ENCODE data around the gene C4A. TPM values are rescaled to one million over a fixed set of nuclear protein-coding genes. Genes with fewer than 3 reads are reported as not detected.
"Not testable (repeated sequence)": the region's sequence is repeated elsewhere in the genome, so short reads cannot be mapped to it uniquely, and the experiment has no call there.

C4A gene
- total RNA-seq, 1 experiment from 2014 or later: 2.2 TPM

- H4K20me1 ChIP-seq (ENCODE audit: low read length); BruUV-seq (replicated peaks); H3K36me3 ChIP-seq (ENCODE audit: low read depth, low read length); intact Hi-C loops (cut with micrococcal nuclease); H3K27me3 ChIP-seq (ENCODE audit: low read length); H3K4me3 ChIP-seq (ENCODE audit: low read length); H3K9ac ChIP-seq (ENCODE audit: low read length); H3K27ac ChIP-seq (ENCODE audit: low read length); H3F3A ChIP-seq (ENCODE audit: low read length, unreplicated experiment); ATAC-seq; DNase-seq; CTCF ChIA-PET; H3K79me2 ChIP-seq (ENCODE audit: low read length); H2AFZ ChIP-seq (ENCODE audit: low read length); H3K4me2 ChIP-seq (ENCODE audit: low read length); POLR2A ChIA-PET (ENCODE audit: unreplicated experiment); H3K9me3 ChIP-seq (ENCODE audit: low read length); H3K4me1 ChIP-seq (ENCODE audit: insufficient read depth, low read length); H3K9me2 ChIP-seq (replicated peaks; ENCODE audit: low read length): not testable (repeated sequence)
These were observed 20.9 kb downstream of the C4A start for GRCh38 chr6:32002546-32003268.

GRCh38 chr6:32003301-32003700, 21.4 kb downstream of the C4A start:
- POLR2A ChIA-PET (ENCODE audit: unreplicated experiment); H3K9me2 ChIP-seq (replicated peaks; ENCODE audit: low read length); BruUV-seq (replicated peaks): not testable (repeated sequence)

GRCh38 chr6:32004393-32004792, 22.5 kb downstream of the C4A start:
- BruUV-seq (replicated peaks); H3K4me3 ChIP-seq (ENCODE audit: low read length); CTCF ChIA-PET; H3K79me2 ChIP-seq (ENCODE audit: low read length); H3K4me2 ChIP-seq (ENCODE audit: low read length); H3K9me2 ChIP-seq (replicated peaks; ENCODE audit: low read length); POLR2A ChIA-PET (ENCODE audit: unreplicated experiment); H2AFZ ChIP-seq (ENCODE audit: low read length); H3K4me1 ChIP-seq (ENCODE audit: insufficient read depth, low read length); H3K9me3 ChIP-seq (ENCODE audit: low read length); H3K36me3 ChIP-seq (ENCODE audit: low read depth, low read length); H3K27me3 ChIP-seq (ENCODE audit: low read length); H3F3A ChIP-seq (ENCODE audit: low read length, unreplicated experiment); ATAC-seq; intact Hi-C loops (cut with micrococcal nuclease); H3K9ac ChIP-seq (ENCODE audit: low read length); DNase-seq; H3K27ac ChIP-seq (ENCODE audit: low read length); H4K20me1 ChIP-seq (ENCODE audit: low read length): not testable (repeated sequence)

More at GRCh38 chr6:32003301-32003700, 21.4 kb downstream of the C4A start:
- H4K20me1 ChIP-seq (ENCODE audit: low read length); intact Hi-C loops (cut with micrococcal nuclease); H3K4me3 ChIP-seq (ENCODE audit: low read length); H3F3A ChIP-seq (ENCODE audit: low read length, unreplicated experiment); H3K27me3 ChIP-seq (ENCODE audit: low read length); H3K4me2 ChIP-seq (ENCODE audit: low read length); H3K79me2 ChIP-seq (ENCODE audit: low read length); H3K4me1 ChIP-seq (ENCODE audit: insufficient read depth, low read length); H3K27ac ChIP-seq (ENCODE audit: low read length); H3K9ac ChIP-seq (ENCODE audit: low read length); CTCF ChIA-PET; H3K9me3 ChIP-seq (ENCODE audit: low read length); H3K36me3 ChIP-seq (ENCODE audit: low read depth, low read length); DNase-seq; ATAC-seq; H2AFZ ChIP-seq (ENCODE audit: low read length): not testable (repeated sequence)

- H3K9ac ChIP-seq (ENCODE audit: low read length); H3K27ac ChIP-seq (ENCODE audit: low read length); H3K27me3 ChIP-seq (ENCODE audit: low read length); H3K4me2 ChIP-seq (ENCODE audit: low read length); H3K36me3 ChIP-seq (ENCODE audit: low read depth, low read length); H3K4me3 ChIP-seq (ENCODE audit: low read length); BruUV-seq (replicated peaks); DNase-seq; CTCF ChIA-PET; H3K79me2 ChIP-seq (ENCODE audit: low read length); intact Hi-C loops (cut with micrococcal nuclease); H3F3A ChIP-seq (ENCODE audit: low read length, unreplicated experiment); H3K4me1 ChIP-seq (ENCODE audit: insufficient read depth, low read length); H2AFZ ChIP-seq (ENCODE audit: low read length); H3K9me3 ChIP-seq (ENCODE audit: low read length); H4K20me1 ChIP-seq (ENCODE audit: low read length); POLR2A ChIA-PET (ENCODE audit: unreplicated experiment); H3K9me2 ChIP-seq (replicated peaks; ENCODE audit: low read length): not testable (repeated sequence)
- ATAC-seq: peak; percentile 41
These were observed 23.1 kb downstream of the C4A start for GRCh38 chr6:32004864-32005537.

- POLR2A ChIA-PET (ENCODE audit: unreplicated experiment); CTCF ChIA-PET; H3K27me3 ChIP-seq (ENCODE audit: low read length); H3K27ac ChIP-seq (ENCODE audit: low read length); H3K4me3 ChIP-seq (ENCODE audit: low read length); H3F3A ChIP-seq (ENCODE audit: low read length, unreplicated experiment); BruUV-seq (replicated peaks); H3K4me1 ChIP-seq (ENCODE audit: insufficient read depth, low read length); ATAC-seq; H3K36me3 ChIP-seq (ENCODE audit: low read depth, low read length); H3K9me2 ChIP-seq (replicated peaks; ENCODE audit: low read length); H3K9me3 ChIP-seq (ENCODE audit: low read length); H3K4me2 ChIP-seq (ENCODE audit: low read length); H3K79me2 ChIP-seq (ENCODE audit: low read length); H3K9ac ChIP-seq (ENCODE audit: low read length); H4K20me1 ChIP-seq (ENCODE audit: low read length); DNase-seq; H2AFZ ChIP-seq (ENCODE audit: low read length); intact Hi-C loops (cut with micrococcal nuclease): not testable (repeated sequence)
These were observed 23.7 kb downstream of the C4A start for GRCh38 chr6:32005538-32005880.

GRCh38 chr6:32005991-32006529, 24.2 kb downstream of the C4A start:
- H3K79me2 ChIP-seq (ENCODE audit: low read length); H2AFZ ChIP-seq (ENCODE audit: low read length); H3K9me2 ChIP-seq (replicated peaks; ENCODE audit: low read length); H3K27me3 ChIP-seq (ENCODE audit: low read length); DNase-seq; H4K20me1 ChIP-seq (ENCODE audit: low read length); H3F3A ChIP-seq (ENCODE audit: low read length, unreplicated experiment); H3K4me1 ChIP-seq (ENCODE audit: insufficient read depth, low read length); POLR2A ChIA-PET (ENCODE audit: unreplicated experiment); intact Hi-C loops (cut with micrococcal nuclease); H3K27ac ChIP-seq (ENCODE audit: low read length); H3K9ac ChIP-seq (ENCODE audit: low read length); ATAC-seq; H3K36me3 ChIP-seq (ENCODE audit: low read depth, low read length); H3K4me3 ChIP-seq (ENCODE audit: low read length); BruUV-seq (replicated peaks); CTCF ChIA-PET; H3K4me2 ChIP-seq (ENCODE audit: low read length); H3K9me3 ChIP-seq (ENCODE audit: low read length): not testable (repeated sequence)
